GM19438 (cell line): ENCODE measurements around the gene SUDS3.

Source experiments
- ATAC-seq: cut with Tn5 transposase; IDR thresholded peaks from one replicate; pipeline ENCODE4 v1.9.1; 2021; ENCODE audit warnings: low read depth; ENCODE audit not compliant: unreplicated experiment

The SUDS3 gene

GRCh38 chr12:118436986-118437385, 60.6 kb downstream of the SUDS3 start:
- no peak for ATAC-seq

- no peak for ATAC-seq
These were observed 62.7 kb downstream of the SUDS3 start for GRCh38 chr12:118439068-118439467.

GRCh38 chr12:118446247-118446646, 69.9 kb downstream of the SUDS3 start:
- ATAC-seq = no peak

- no peak for ATAC-seq
These were observed 70.8 kb downstream of the SUDS3 start for GRCh38 chr12:118447181-118447580.

- ATAC-seq = no peak
These were observed 72.0 kb downstream of the SUDS3 start for GRCh38 chr12:118448341-118448740.

- ATAC-seq = no peak
These were observed 79.0 kb downstream of the SUDS3 start for GRCh38 chr12:118455327-118455726.

- no peak for ATAC-seq
These were observed 80.4 kb downstream of the SUDS3 start for GRCh38 chr12:118456741-118457140.

- ATAC-seq = no peak
These were observed 82.8 kb downstream of the SUDS3 start for GRCh38 chr12:118459110-118459509.

GRCh38 chr12:118463677-118464076, 87.3 kb downstream of the SUDS3 start:
- no peak for ATAC-seq

- ATAC-seq = no peak
These were observed 89.4 kb downstream of the SUDS3 start for GRCh38 chr12:118465706-118466105.
